Pancreas (tissue), 10 donors: Measurements from ENCODE around the gene LCN10. TPM values are rescaled to one million over a fixed set of nuclear protein-coding genes. Genes with fewer than 3 reads are reported as not detected.

ENCODE experiments used
- ATAC-seq, 4 donors: fragments of 200-7000 bp; cut with Tn5 transposase; one replicate each; pipeline versions ENCODE4 v1.8.0 to v1.9.1; 2020; ENCODE audit warnings: mild to moderate bottlenecking in 4 of 4, moderate library complexity in 4 of 4
- DNase-seq, 6 donors: peaks; one replicate each; pipeline ENCODE4 v3.0.0-alpha.2; 2020
- FAIRE-seq: peaks from 2 replicates; lab custom pipeline; 2012; peaks lifted over from hg19 to GRCh38; lab: Jason Lieb, UNC
- H3K27ac ChIP-seq, 4 donors: fragments of 200-600 bp; sonication (generic); 1 replicate in 3 of 4; 2 replicates in 1 of 4; pipeline versions ENCODE4 v1.5.0 to v1.8.0; 2020
- H3K27me3 ChIP-seq, 4 donors: fragments of 200-600 bp; one replicate each; pipeline ENCODE4 v1.8.0; 2021
- H3K36me3 ChIP-seq, 3 donors: fragments of 200-600 bp; sonication (generic) in 1 of 3; one replicate each; pipeline versions ENCODE4 v1.5.0 to v1.8.0; 2020 to 2021
- H3K4me1 ChIP-seq, 3 donors: fragments of 200-600 bp; one replicate each; pipeline ENCODE4 v1.8.0; 2021
- H3K4me3 ChIP-seq, 4 donors: fragments of 200-600 bp; sonication (generic) in 2 of 4; one replicate each; pipeline versions ENCODE4 v1.5.0 to v1.8.0; 2020 to 2021
- H3K9me3 ChIP-seq, 4 donors: fragments of 200-600 bp; one replicate each; pipeline ENCODE4 v1.8.0; 2021
- CTCF ChIP-seq, 4 donors: fragments of 200-600 bp; sonication (generic) in 3 of 4; IDR thresholded peaks; one replicate each; pipeline versions ENCODE4 v1.5.0 to v1.8.0; 2021; ENCODE audit warnings: antibody characterized with exemption in 4 of 4
- WGBS, 2 donors: extraction: QIAGEN DNeasy Blood & Tissue Kit; methylation state at CpG; one replicate each; pipeline ENCODE4 v1.1.7; 2013; 5-methylcytosine and 5-hydroxymethylcytosine counted together
- intact Hi-C, 3 donors: fragments of 100-400 bp; cut with DNase I; formaldehyde crosslinking; loops; one replicate each; pipeline versions ENCODE4 v1.11.1 to v1.14.2; 2022
- polyA plus RNA-seq, 2 donors: library from polyadenylated mRNA; stranded (reverse); fragments of 200-250 nt; gene quantifications; one replicate each; pipeline ENCODE4 v1.2.3, GENCODE V29; 2013
- total RNA-seq, 6 donors: library from RNA; stranded (reverse); fragmentation: NEBNext Ultra II Directional in 4 of 6; extraction: Animal tissue kit (Norgen Biotek cat#: 25700) in 4 of 6; gene quantifications; one replicate each; pipeline versions ENCODE4 v1.2.1 to v1.2.4, GENCODE V29; 2021 to 2023
- donor health status: healthy with polysubstance abuse.
- donor health status: DM: no; HTN: no; CAD: no; lungs with moderate emphysema.
- donor health status: DM: no; HTN: no; CAD: no.
- donor health status: control.
- donor health status: control.
- donor health status: Bipolar disorder and iron deficiency.
- donor health status: DM: yes; HTN: yes; CAD: no.
- donor health status: DM: no; HTN: no; CAD: no.
- donor health status: DM: no; HTN: no; CAD: no.
- donor health status: DM: yes; HTN: yes; CAD: no.

The LCN10 gene
- total and polyA plus RNA-seq, 8 donors, result 0.16 to 54.0 (median 1.6) TPM

GRCh38 chr9:136747161-136748060 is 4.7 kb upstream of the LCN10 start:
- ATAC-seq (no peak), FAIRE-seq (no peak), DNase-seq (peak in 1 of 6 donors; percentile 61)
- intact Hi-C loops, result no loop called here
- TF ChIP-seq CTCF (IDR thresholded peaks at IDR 0.05), result no peak
- no peaks in the 10 kb centered on the region for H3K36me3 ChIP-seq
- H3K9me3 ChIP-seq, result no peaks in the 10 kb centered on the region
- H3K27me3 ChIP-seq, result no peaks in the 10 kb centered on the region
- peaks cover 4 to 18% (median 7%) of the 10 kb centered on the region in 3 donors for H3K4me1 ChIP-seq
- no peak overlapping the region for H3K27ac ChIP-seq
- WGBS, 2 donors, result 91 to 93% methylated on average over 22 of the region's 22 CpGs
- H3K4me3 ChIP-seq, result no peak overlapping the region

GRCh38 chr9:136746621-136747020 is 3.9 kb upstream of the LCN10 start:
- WGBS, 2 donors, result 90 to 93% methylated on average over 18 of the region's 18 CpGs
- DNase-seq, result peak in 1 of 6 donors; percentile 80

GRCh38 chr9:136746155-136746490 is 3.4 kb upstream of the LCN10 start:
- Histone ChIP-seq H3K27ac (no peak overlapping the region), H3K9me3 (no peaks in the 10 kb centered on the region), H3K4me3 (no peak overlapping the region), H3K27me3 (no peaks in the 10 kb centered on the region), H3K4me1 (peaks cover 12 to 24% (median 14%) of the 10 kb centered on the region in 3 donors), H3K36me3 (no peaks in the 10 kb centered on the region)
- 78 to 87% methylated on average over 22 of the region's 22 CpGs for WGBS, 2 donors
- no peak for DNase-seq
- ATAC-seq, result no peak
- intact Hi-C loops, result no loop called here
- no peak for FAIRE-seq
- TF ChIP-seq CTCF (IDR thresholded peaks at IDR 0.05), result no peak

More at GRCh38 chr9:136746621-136747020, 3.9 kb upstream of the LCN10 start:
- no peak overlapping the region for H3K27ac ChIP-seq
- no peaks in the 10 kb centered on the region for H3K36me3 ChIP-seq
- H3K9me3 ChIP-seq, result no peaks in the 10 kb centered on the region
- no peak overlapping the region for H3K4me3 ChIP-seq
- FAIRE-seq (no peak), ATAC-seq (no peak)
- intact Hi-C loops, result no loop called here
- H3K27me3 ChIP-seq, result no peaks in the 10 kb centered on the region
- no peak for TF ChIP-seq CTCF (IDR thresholded peaks at IDR 0.05)
- peaks cover 11 to 24% (median 12%) of the 10 kb centered on the region in 3 donors for H3K4me1 ChIP-seq

GRCh38 chr9:136745389-136746154 is 2.8 kb upstream of the LCN10 start:
- 89% methylated on average over 23 of the region's 23 CpGs for WGBS, 2 donors
- no peak for TF ChIP-seq CTCF (IDR thresholded peaks at IDR 0.05)
- H3K36me3 ChIP-seq, result no peaks in the 10 kb centered on the region
- H3K4me3 ChIP-seq, result no peak overlapping the region
- peak in 1 of 6 donors; percentile 59 for DNase-seq
- no peak for ATAC-seq
- peaks cover 12 to 24% (median 17%) of the 10 kb centered on the region in 3 donors for H3K4me1 ChIP-seq
- FAIRE-seq, result no peak
- H3K9me3 ChIP-seq, result no peaks in the 10 kb centered on the region
- no peaks in the 10 kb centered on the region for H3K27me3 ChIP-seq
- H3K27ac ChIP-seq, result no peak overlapping the region
- intact Hi-C loops, result no loop called here
